Diencephalon (tissue), 1 donor: ENCODE measurements around the gene RHOBTB1. TPM values are rescaled to one million over a fixed set of nuclear protein-coding genes. Genes with fewer than 3 reads are reported as not detected.

Experiments
- small RNA-seq: library from RNA; depleted of rRNA; stranded (forward); fragments of <200 nt; gene quantifications from one replicate; pipeline ENCODE3, GENCODE V24; 2014
- total RNA-seq: library from RNA; depleted of rRNA; stranded (reverse); fragments of >200 nt; gene quantifications from one replicate; pipeline ENCODE4 v1.2.3, GENCODE V29; 2014

The RHOBTB1 gene
- 24.7 TPM for total RNA-seq

GRCh38 chr10:60944058-60944909 lies at the start of gene RHOBTB1:
RHOBTB1 (minus strand) TSS chr10:60944185; CDS start chr10:60911542, 32,643 bp downstream.

Small RNA genes lying within 50 kb of the gene (small RNA-seq; reads per million reads assigned to genes)
- gene RNU2-72P: 1.8 reads per million, percentile 86 among the genes with 10 or more reads in this experiment

Other genes with a start within 250 kb of the RHOBTB1 start
- 32.5 TPM for gene CDK1, start 165.7 kb downstream of the RHOBTB1 start, total RNA-seq